GM19324 (cell line): Measurements from ENCODE around the gene EVC.

Experiments
- ATAC-seq: cut with Tn5 transposase; IDR thresholded peaks from one replicate; pipeline ENCODE4 v1.9.1; 2021; ENCODE audit warnings: mild to moderate bottlenecking, moderate library complexity; ENCODE audit not compliant: unreplicated experiment, low FRiP score

Gene EVC

DNA sequence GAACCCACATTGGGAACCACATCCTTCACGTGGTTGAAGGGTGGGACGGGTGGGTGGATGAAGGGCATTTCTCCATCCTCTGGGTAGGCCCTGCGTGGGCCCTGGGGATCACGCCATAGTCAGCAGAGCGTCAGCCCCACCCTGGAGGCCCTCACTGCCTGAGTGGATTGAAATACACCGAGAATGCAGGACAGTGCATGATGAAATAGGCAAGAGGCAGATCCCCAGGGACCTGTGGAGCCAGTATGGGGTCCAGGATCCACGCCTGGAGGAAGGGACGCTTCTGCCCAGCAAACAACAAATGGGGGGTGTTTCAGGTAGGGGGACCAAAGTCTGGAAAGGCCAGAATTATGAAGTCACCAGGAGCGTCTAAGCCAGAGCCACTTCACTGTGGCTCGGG is 19.4 kb downstream of the EVC start:
- ATAC-seq, result no peak

DNA sequence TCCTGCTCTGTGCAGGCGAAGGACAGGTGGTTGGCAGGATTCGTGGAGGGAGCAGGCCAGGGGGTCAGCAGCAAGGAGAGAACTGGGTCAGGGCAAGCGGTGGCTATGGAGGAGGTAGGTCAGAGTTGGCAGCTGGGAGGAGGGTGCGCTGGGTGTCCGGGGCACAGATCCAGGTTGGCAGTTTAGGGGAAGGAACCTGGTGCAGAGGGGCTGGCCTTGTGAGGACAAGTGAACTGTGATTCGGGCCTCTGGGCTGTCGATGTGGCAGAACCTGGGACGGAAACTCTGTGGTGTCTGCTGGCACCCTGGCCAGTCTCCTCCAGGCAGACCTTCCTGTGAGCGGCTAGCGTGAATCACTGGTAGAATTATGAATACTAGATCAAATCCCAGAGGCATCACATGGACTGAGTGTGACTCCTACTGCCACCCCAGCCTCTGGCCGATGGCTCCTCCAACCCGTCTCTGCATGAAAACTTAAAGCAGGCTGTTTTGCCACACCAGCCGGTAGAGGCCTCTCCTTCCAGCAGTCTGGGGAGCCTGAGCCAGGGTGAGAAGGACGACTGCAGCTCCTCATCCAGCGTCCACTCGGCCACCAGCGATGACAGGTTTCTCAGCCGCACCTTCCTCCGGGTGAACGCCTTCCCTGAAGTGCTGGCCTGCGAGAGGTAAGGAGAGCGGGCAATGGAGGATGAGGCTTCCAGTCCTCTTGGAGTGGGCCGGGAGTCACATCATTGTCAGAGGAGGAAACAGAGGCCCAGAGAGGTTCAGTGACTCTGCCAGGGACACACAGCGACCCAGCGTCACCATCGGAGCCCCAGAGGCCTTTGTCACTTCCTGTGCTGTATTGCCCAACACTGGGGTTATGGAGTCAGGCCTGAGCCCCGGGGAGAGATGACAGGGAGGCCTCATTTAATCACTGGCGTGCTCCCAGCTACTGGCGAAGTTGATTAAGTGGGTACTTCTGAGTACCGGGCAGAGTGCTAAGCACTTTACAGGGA is 20.3 kb downstream of the EVC start:
- no peak for ATAC-seq

DNA sequence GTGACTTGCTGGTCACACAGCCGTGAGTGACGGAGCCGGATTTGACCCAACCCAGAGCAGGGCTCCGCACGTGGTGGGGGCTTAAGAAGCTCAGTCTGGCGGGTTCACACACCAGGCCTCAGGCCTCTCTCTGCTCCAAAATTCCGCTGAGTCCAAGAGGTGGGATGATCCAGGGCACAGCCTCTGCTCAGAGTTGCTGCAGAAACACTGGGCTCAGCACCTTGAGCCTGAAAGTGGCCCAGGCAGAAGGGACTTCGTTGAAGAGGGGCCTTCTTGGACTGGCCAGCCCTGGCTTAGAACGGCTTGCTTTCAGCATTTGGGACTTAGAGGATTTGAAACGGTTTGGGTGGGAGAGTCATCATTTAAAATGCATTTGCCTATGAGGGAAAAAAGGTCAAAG is 21.2 kb downstream of the EVC start:
- ATAC-seq, result no peak

DNA sequence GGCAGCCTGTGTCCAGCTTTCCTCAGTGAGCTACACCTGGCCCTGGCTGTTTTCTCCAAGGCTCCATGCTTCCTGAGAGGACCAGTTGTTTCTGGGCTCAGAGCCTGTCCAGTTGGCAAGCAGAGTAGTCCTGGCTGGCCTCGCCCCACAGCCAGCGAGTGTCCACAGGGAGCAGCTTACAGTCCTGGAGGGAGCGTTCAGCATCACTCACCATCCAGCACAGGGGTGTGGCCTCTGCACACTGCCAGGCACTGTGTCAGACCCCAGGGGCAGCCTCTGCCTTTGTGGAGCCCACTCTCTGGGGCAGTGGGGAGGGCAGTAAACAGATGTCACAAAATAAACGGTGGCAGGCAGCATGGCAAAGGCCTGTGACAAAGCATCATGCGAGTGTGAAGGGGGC is 23.9 kb downstream of the EVC start:
- ATAC-seq, result no peak

DNA sequence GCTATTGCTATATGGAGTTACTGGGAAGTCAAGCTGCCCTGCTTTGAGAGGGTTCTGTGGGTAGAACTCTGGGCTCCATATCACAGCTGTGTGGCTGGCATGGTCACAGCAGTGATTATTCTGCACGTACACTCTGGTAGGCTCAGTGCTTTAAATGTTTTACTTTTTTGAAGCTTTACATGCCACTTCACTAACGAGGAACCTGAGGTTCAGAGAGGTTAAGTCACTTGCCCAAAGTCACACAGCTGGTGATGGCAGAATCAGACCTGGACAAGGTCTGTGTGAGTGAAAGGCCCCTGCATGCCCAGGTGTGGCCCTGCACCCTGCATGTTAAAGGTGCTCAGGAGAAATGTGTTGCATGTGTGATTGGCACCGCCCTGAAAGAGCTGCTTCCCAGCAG is 24.5 kb downstream of the EVC start:
- no peak for ATAC-seq

DNA sequence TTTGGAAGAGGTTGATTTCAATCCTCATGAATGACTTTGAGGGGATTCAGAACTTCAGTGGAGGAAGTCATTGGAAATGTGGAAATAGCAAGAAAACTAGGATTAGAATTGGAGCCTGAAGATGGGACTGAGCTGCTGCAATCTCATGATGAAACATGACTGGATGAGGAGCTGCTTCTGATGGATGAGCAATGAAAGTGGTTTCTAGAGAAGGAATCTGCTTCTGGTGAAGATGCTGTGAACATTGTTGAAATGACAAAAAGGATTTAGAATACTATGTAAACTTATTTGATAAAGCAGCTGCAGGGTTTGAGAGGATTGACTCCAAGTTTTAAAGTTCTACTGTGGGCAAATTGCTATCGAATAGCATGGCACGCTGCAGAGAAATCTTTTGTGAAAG is 27.1 kb downstream of the EVC start:
- ATAC-seq, result no peak

DNA sequence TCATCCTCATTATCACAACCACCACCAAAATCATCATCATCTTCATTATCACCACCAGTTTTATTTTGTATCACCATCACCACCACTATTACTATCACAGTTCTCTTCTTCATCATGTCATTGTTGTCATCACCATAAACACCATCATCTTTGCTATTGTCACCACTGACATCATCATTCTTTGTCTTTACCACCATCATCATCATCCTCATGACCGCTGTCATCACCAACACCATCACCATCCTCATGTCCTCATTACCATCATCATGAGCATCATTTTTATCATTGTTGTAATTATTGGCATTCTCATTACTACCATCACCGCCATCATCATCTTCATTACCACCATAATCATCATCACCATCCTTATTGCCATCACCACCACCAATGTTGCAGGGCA is 31.4 kb downstream of the EVC start:
- no peak for ATAC-seq

DNA sequence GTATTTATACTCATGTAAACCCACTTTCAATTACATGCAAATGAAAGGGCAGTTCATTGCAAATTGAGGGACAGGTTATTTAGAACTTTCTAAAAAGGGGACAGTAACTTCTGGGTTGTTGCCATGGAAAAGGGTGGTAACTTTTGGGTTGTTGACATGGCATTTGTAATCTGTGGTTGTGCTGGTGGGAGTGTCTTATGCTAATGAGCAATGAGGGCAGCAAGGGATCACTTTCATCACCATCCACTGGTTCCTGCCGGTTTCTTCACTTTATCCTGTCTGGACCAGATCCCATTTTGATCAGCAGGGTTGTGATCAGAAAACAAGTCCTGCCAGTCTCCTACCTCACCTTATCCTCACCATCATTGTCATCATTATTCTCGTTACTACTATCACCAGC is 32.0 kb downstream of the EVC start:
- ATAC-seq, result no peak

DNA sequence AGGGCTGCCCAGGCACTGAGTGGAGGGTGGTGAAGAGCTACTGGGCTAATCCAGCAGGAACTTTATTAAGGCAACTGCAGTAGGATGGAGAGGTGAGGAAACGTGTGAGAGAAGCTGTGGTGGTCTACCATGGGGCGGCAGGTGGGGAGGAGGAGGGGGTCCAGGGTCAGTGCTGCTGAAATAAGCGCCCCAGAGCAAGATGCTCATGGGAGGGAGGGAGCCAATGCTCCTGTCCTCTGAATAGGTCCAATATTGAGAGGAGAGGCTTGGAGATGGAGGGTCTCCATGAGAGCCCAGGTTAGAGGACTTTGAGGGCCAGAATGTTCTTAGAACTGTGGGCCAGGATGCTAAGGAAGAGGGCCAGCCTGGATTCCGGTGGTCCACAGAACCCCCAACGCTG is 35.2 kb downstream of the EVC start:
- ATAC-seq, result no peak

DNA sequence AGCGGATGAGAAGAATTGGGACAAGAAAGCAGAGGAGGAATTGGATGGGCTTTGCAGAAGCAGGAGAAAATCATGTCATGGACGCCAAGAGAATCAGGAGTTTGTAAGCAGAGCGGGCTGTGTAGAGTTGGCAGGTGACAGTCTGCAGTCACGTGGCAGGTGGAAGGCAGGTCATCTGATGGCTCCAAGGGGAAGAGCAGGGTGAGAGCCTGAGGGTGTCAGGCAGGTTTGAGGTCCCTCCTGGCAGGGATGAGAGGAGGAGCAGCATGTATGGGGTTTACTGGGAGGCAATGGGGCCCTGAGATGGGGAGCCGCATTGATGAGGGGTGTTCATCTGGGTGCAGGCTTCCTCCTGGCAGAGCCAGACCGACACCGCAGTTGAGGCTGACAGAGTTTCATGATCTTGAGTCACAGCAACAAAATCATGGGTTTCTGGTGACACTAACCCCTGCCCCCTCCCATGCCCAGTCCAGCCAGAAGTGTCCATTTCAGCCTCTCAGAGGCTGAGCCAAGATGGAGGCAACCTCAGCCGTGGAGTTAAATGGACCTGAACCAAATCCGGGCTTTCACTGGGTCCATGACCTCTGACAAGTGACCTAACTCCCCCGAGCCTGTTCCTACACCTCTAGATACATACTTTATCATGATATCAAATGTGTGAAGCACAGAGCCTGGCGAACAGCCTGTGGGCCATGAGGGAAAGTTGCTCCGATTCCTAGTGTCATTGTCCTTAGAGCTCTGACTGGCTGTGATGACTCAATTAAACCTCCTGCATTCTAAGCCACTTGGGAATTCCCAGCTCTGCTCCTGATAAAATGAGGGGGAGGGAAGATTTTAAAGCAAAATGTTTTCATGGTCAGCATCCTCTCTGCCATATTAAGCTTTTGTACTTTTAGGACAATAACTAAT is 36.1 kb downstream of the EVC start:
- ATAC-seq, result no peak

DNA sequence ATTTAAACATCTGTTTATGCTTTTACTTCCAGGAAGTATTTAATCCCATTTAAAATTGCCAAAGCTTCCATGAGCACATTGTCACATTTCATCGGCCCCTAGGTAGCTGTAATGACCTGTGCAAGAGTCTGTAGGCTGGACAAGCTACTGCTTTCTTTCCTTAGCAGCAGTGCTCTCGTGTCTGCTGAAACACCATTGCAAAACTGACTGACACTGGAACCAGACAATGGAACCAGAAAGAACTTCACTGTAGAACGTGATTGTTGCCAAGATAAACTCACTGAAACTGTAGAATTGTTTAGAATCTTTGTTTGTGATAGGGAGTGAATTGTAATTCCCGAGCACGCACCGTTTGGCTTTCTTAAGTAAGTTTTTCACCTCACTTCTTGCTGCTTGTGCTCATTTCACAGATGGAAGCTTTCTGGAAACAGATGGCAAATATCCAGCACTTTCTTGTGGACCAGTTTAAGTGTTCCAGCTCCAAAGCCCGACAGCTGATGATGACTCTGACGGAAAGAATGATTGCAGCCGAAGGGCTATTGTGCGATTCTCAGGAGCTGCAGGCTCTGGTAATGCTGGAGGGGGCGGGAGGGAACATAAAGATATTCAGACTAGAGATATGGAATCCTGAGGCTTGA is 36.9 kb downstream of the EVC start:
- ATAC-seq, result no peak

DNA sequence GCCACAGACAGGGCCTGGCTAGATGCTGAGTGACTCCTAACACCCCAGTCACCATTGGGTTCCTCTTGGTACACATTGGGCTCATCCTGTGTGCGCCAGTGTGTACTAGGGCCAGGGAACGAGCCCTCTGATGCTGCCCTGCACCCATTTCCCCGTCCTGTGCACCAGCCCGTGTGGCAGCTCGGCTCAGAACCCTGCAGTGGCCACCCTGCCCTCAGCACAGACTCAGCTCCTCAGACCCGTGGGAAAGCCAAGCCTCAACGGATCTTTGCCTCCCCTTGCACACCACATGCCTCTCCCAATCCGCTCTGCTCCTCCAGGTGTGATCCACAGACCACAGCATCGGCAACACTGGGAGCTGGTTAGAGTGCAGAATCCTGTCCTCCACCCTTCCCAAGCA is 38.6 kb downstream of the EVC start:
- no peak for ATAC-seq

DNA sequence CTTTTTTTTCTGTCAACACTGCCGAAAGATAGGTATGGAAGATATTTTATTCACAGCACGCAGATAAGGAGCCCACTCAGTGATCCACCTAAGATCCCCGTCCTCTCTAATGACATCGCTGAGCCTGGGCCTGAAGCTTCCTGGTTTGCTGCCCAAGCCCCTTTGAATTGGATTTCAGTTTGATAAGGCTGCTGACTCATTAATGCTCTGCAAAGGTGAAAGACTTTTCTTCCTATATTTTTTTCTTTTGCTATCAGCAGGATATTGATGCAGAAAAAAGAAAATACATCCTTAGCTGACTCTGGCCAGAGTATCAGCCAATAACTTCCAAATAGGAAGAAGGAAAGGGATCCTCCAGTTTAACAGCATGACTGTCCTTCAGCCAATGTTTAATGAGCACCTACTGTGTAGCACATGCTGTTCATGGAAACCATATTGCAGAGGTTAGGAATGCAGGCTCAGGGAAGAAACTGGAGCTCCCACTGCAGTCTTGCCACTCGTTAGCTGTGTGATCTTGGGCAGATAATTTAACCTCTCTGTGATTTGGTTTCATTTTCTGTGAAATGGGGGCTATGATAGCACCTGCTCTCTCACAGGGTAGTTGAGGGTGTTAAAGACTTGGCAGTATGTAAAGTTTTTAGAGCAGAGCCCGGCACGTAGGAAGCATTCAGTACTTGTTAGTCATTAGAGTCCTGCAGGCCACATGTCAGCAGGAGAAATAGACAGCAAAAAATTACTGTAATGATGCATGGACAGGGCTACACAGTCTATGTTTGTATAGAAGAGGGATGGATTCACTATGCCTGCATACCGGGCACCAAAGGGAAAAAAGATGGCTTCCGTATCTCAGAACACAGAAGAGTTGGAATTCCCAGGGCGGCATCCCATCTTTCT is 39.3 kb downstream of the EVC start:
- ATAC-seq, result no peak

DNA sequence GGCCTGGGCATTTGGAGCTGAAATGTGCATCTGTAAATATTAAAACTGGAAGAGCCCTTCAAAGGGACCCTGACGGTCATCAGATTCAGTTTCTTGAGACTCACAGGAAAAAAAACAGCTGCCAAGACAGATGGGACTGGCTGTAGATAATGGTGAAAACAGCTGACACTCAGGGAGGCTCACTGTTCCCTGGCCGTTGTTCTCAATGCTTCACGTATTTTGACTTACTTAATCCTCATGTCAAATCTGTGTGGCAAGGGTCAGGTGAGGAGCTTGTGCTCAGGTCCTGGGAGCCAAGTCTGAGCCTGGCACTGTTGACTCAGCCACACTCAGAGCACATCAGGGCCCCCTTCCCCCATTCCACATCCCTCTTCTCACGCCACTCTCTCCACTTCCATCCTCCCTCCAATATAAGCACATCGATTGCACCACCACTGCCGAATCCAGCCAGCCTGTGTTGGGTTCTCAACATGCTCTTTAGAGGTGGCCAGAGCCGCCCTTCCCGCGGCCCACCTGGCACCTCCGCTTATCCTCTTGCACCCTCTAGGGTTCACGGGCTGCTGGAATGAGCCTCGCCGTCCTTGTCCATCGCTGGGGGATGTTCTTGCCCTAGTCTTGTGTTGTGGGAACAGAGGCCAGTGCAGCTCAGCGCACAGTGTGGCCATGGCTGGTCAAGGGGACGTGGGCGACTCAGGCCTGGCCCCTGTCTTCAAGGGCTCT is 40.1 kb downstream of the EVC start:
- no peak for ATAC-seq

DNA sequence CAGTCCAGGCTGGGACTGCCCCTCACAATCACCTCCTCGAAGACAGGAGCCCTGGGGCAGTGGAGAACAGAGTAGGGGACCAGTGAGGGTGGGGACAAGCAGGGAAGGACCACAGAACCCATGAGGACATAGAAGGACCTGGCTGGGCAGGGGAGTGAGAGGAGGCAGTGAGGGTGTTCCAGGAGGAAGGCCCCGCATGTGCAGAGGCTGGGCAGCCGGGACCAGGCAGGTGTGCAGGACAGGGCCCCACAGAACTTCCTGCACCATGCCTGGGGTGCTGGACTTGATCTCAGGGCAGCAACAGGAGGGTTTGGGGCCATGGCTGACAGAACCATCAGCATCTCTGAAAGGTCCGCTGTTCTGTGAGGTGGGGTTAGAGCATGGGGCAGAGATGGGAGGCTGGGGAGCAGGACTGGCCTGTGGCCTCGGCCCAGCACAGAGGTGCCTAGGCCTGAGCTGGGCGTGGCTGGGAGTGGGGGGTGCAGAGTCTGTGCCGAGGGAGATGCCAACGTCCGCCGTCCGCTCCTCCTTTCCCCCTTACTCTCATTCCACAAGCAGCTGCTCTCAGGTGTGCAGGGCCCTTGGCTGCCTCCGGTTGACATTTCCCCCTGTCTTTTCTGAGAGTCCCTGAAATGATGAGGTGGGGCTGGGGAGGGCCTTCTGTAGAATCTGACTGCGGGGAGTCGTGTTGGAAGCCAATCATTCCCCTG is 40.8 kb downstream of the EVC start:
- ATAC-seq, result no peak

DNA sequence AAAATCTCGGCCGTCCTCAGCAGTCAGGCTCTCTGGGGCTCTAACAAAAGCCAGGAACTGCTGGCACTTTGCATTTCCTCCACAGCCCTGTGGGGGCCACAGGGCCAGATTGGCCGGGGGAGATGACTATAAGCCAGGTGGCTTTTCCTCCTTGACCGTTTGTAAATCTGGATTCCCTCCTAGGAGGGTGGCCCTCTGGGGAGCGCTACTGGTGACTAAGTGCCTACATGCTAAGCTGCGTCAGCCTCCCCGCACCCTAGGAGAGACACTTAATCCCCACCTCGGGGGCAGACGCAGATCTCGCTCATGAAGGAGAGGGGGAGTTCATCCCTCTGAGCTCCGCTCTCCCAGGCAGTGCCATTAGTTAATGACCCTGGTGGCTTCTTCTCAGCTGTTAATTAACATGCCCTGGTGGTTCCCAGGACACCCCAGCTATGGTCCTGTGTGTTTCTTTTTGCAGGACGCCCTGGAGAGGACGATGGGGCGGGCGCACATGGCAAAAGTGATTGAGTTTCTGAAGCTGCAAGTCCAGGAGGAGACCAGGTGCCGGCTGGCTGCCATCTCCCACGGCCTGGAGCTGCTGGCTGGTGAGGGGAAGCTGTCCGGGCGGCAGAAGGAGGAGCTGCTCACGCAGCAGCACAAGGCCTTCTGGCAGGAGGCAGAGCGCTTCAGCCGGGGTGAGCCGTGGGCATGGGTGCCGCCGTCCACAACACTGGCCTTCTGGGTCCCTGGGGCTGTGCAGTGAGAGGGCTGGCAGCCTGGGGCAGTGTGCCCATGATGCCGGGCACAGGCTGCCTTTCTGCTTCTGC is 41.6 kb downstream of the EVC start:
- no peak for ATAC-seq

DNA sequence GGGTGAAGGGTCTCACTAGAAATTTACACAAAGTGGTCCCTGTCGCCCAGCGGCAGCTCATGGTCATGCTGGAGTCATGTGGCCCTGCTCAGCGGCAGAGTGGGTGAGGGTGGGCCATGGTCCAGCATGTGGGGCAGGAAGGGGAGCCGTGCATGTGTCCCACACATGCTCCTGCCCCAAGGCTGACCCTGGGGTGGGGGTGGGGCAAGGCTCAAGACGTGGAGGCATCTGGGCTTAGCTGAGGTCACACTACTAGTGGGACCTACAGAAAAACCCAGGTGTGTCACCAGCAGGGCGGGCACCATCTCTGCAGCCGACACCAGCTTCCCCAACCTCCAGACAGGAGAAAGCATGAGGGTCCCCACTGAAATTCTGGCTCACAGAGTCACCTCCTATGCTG is 42.4 kb downstream of the EVC start:
- ATAC-seq, result no peak
